BE2C (cell line): ENCODE results near the gene TMEM242.
A peak's percentile ranks its signal among the peaks of the same experiment; 100 is the strongest.

Experiments used
- DNase-seq: peaks from one replicate; pipeline ENCODE4 v3.0.0-alpha.2; 2020
- H3K27me3 ChIP-seq: fragments of 250-450 bp; sonication (Bioruptor Pico); 2 replicates; pipeline ENCODE4 v1.5.1; 2020; ENCODE audit warnings: mild to moderate bottlenecking
- H3K36me3 ChIP-seq: fragments of 250-450 bp; sonication (Bioruptor Pico); 2 replicates; pipeline ENCODE4 v1.5.1; 2020; ENCODE audit warnings: mild to moderate bottlenecking
- H3K4me1 ChIP-seq: fragments of 250-450 bp; sonication (Bioruptor Pico); 2 replicates; pipeline ENCODE4 v1.5.1; 2020
- H3K4me3 ChIP-seq: 2 replicates; pipeline ENCODE4 v1.5.1; 2011; ENCODE audit warnings: low read depth, low read length
- H3K9me3 ChIP-seq: fragments of 250-450 bp; sonication (Bioruptor Pico); 2 replicates; pipeline ENCODE4 v1.5.1; 2020
- CTCF ChIP-seq: IDR thresholded peaks from 2 replicates; pipeline ENCODE4 v1.5.1; 2012; ENCODE audit warnings: mild to moderate bottlenecking, low read depth, low read length

The TMEM242 gene

GRCh38 chr6:157329829-157330228 lies 6.5 kb upstream of the TMEM242 start:
- no peak for DNase-seq
- no peak overlapping the region for H3K4me3 ChIP-seq
- H3K4me1 ChIP-seq, result no peaks in the 10 kb centered on the region
- no peaks in the 10 kb centered on the region for H3K9me3 ChIP-seq
- TF ChIP-seq CTCF, result no peak
- H3K36me3 ChIP-seq, result no peaks in the 10 kb centered on the region
- H3K27me3 ChIP-seq, result no peaks in the 10 kb centered on the region

GRCh38 chr6:157328108-157328692 lies 4.9 kb upstream of the TMEM242 start:
- Histone ChIP-seq H3K36me3 (no peaks in the 10 kb centered on the region), H3K27me3 (no peaks in the 10 kb centered on the region), H3K4me1 (no peaks in the 10 kb centered on the region), H3K4me3 (no peak overlapping the region), H3K9me3 (no peaks in the 10 kb centered on the region)
- DNase-seq, result no peak
- no peak for TF ChIP-seq CTCF

GRCh38 chr6:157326979-157327378 lies 3.7 kb upstream of the TMEM242 start:
- no peaks in the 10 kb centered on the region; the same call in 1 of the 2 replicates for H3K36me3 ChIP-seq
- no peak for DNase-seq
- H3K4me1 ChIP-seq, result no peaks in the 10 kb centered on the region
- no peak overlapping the region for H3K4me3 ChIP-seq
- H3K27me3 ChIP-seq, result no peaks in the 10 kb centered on the region
- TF ChIP-seq CTCF, result no peak
- H3K9me3 ChIP-seq, result no peaks in the 10 kb centered on the region

- no peaks in the 10 kb centered on the region; the same call in 1 of the 2 replicates for H3K36me3 ChIP-seq
- no peaks in the 10 kb centered on the region for H3K4me1 ChIP-seq
- no peaks in the 10 kb centered on the region for H3K9me3 ChIP-seq
- H3K4me3 ChIP-seq, result no peak overlapping the region
- no peak for TF ChIP-seq CTCF
- H3K27me3 ChIP-seq, result no peaks in the 10 kb centered on the region
- DNase-seq, result no peak
Measured at GRCh38 chr6:157325069-157325805, 1.9 kb upstream of the TMEM242 start.

GRCh38 chr6:157323966-157324300 lies 614 bp upstream of the TMEM242 start:
- DNase-seq, result peak; percentile 76
- no peaks in the 10 kb centered on the region; the same call in 1 of the 2 replicates for H3K36me3 ChIP-seq

More at GRCh38 chr6:157323966-157324300, 614 bp upstream of the TMEM242 start:
- H3K4me1 ChIP-seq, result no peaks in the 10 kb centered on the region
- H3K9me3 ChIP-seq, result no peaks in the 10 kb centered on the region
- no peak; the same call in 1 of the 2 replicates for TF ChIP-seq CTCF
- peak overlapping the region; percentile 72 for H3K4me3 ChIP-seq
- H3K27me3 ChIP-seq, result no peaks in the 10 kb centered on the region
